SK-N-SH (cell line): ENCODE measurements around the gene SCAND1. TPM values are rescaled to one million over a fixed set of nuclear protein-coding genes. Genes with fewer than 3 reads are reported as not detected.

ENCODE experiments used
- CTCF ChIA-PET: fragments of 300-600, 350-600 bp; formaldehyde crosslinking; extraction: SDS; loops from one replicate; lab custom pipeline; 2021; lab: Yijun Ruan, JAX
- POLR2A ChIA-PET: fragments of 350-600 bp; sonication (Branson Sonifier 250); formaldehyde crosslinking; extraction: SDS; loops from one replicate; lab custom pipeline; 2020; ENCODE audit warnings: antibody characterized with exemption, inconsistent platforms; lab: Yijun Ruan, JAX
- DNase-seq: peaks from one replicate; pipeline ENCODE4 v3.0.0; 2012
- H2AFZ ChIP-seq: fragments of 200-600 bp; sonication (generic); 2 replicates; pipeline ENCODE4 v1.8.1; 2016; ENCODE audit warnings: antibody characterized with exemption, mild to moderate bottlenecking, low read depth
- H3F3A ChIP-seq: fragments of 200-600 bp; sonication (generic); replicated peaks from 2 replicates; pipeline ENCODE3; 2016; ENCODE audit warnings: antibody characterized with exemption, mild to moderate bottlenecking; ENCODE audit not compliant: insufficient read depth
- H3K27ac ChIP-seq, 2 experiments: fragments of 200-500 bp in 1 of 2; fragments of 200-600 bp in 1 of 2; sonication (Bioruptor generic) in 1 of 2; sonication (generic), shearing (Covaris generic) in 1 of 2; 2 replicates each; pipeline versions ENCODE4 v1.5.1 to v1.6.1; 2014 to 2016; ENCODE audit warnings: low read depth in 2 of 2, inconsistent platforms in 1 of 2, low read length in 1 of 2, mild to moderate bottlenecking in 1 of 2, mixed read lengths in 1 of 2
- H3K27me3 ChIP-seq: fragments of 200-600 bp; sonication (generic), shearing (Covaris generic); 2 replicates; pipeline ENCODE4 v1.6.1; 2016; ENCODE audit warnings: mixed run types; ENCODE audit not compliant: insufficient read depth
- H3K36me3 ChIP-seq, 2 experiments: fragments of 200-500 bp in 1 of 2; fragments of 200-600 bp in 1 of 2; sonication (Bioruptor generic) in 1 of 2; sonication (generic) in 1 of 2; replicated peaks in 1 of 2; 2 replicates each; pipeline versions ENCODE3 to v1.5.1; 2014 to 2016; ENCODE audit warnings: low read length in 1 of 2, mild to moderate bottlenecking in 1 of 2; ENCODE audit not compliant: insufficient read depth in 2 of 2, control insufficient read depth in 1 of 2
- H3K4me1 ChIP-seq, 2 experiments: fragments of 200-500 bp in 1 of 2; fragments of 200-600 bp in 1 of 2; sonication (Bioruptor generic) in 1 of 2; sonication (generic), shearing (Covaris generic) in 1 of 2; 2 replicates each; pipeline versions ENCODE4 v1.5.1 to v1.6.1; 2014 to 2016; ENCODE audit warnings: low read depth in 1 of 2, low read length in 1 of 2, mixed run types in 1 of 2; ENCODE audit not compliant: insufficient read depth in 2 of 2, control insufficient read depth in 1 of 2
- H3K4me2 ChIP-seq: fragments of 200-600 bp; sonication (generic), shearing (Covaris generic); 2 replicates; pipeline ENCODE4 v1.6.1; 2017; ENCODE audit warnings: mixed run types
- H3K4me3 ChIP-seq, 2 experiments: fragments of 200-500 bp in 1 of 2; fragments of 200-600 bp in 1 of 2; sonication (Bioruptor generic) in 1 of 2; sonication (generic), shearing (Covaris generic) in 1 of 2; 2 replicates each; pipeline versions ENCODE4 v1.5.1 to v1.8.1; 2014 to 2016; ENCODE audit warnings: low read depth in 2 of 2, inconsistent platforms in 1 of 2, low read length in 1 of 2, mild to moderate bottlenecking in 1 of 2, mixed read lengths in 1 of 2, moderate library complexity in 1 of 2
- H3K79me2 ChIP-seq: fragments of 200-600 bp; sonication (generic); 2 replicates; pipeline ENCODE4 v1.8.1; 2017; ENCODE audit warnings: mild to moderate bottlenecking; ENCODE audit not compliant: insufficient read depth
- H3K9ac ChIP-seq: fragments of 200-600 bp; sonication (generic); 2 replicates; pipeline ENCODE4 v1.6.1; 2017; ENCODE audit warnings: mixed run types
- H3K9me2 ChIP-seq: fragments of 200-600 bp; sonication (generic); 2 replicates; pipeline ENCODE4 v1.6.1; 2017; ENCODE audit warnings: mixed run types
- H3K9me3 ChIP-seq: fragments of 200-600 bp; sonication (generic); 2 replicates; pipeline ENCODE4 v1.6.1; 2017; ENCODE audit warnings: mixed run types, mild to moderate bottlenecking, moderate library complexity
- H4K20me1 ChIP-seq: fragments of 200-600 bp; sonication (generic); 2 replicates; pipeline ENCODE4 v1.6.1; 2017; ENCODE audit warnings: mild to moderate bottlenecking, mixed run types; ENCODE audit not compliant: insufficient read depth
- CHD2 ChIP-seq: fragments of 150-350 bp; IDR thresholded peaks from 2 replicates; pipeline ENCODE4 v1.6.1; 2018; ENCODE audit warnings: low read length; ENCODE audit not compliant: partially characterized antibody
- EZH2phosphoT487 ChIP-seq: fragments of 200-600 bp; sonication (generic); IDR thresholded peaks from 2 replicates; pipeline ENCODE4 v1.6.1; 2017; ENCODE audit warnings: low read depth, mixed run types, mild to moderate bottlenecking, antibody characterized with exemption, moderate library complexity, borderline replicate concordance
- FOXJ3 ChIP-seq: sonication (generic); formaldehyde crosslinking; IDR thresholded peaks from 2 replicates; pipeline ENCODE4 v1.5.1; 2020; ENCODE audit warnings: mild to moderate bottlenecking, missing genetic modification reagents
- GABPA ChIP-seq: IDR thresholded peaks from 2 replicates; pipeline ENCODE4 v1.4.0; 2012; ENCODE audit warnings: low read depth, mild to moderate bottlenecking
- MXI1 ChIP-seq: IDR thresholded peaks from 2 replicates; pipeline ENCODE4 v1.6.1; 2012; ENCODE audit warnings: mild to moderate bottlenecking, low read depth, low read length, improper control_type of control experiment
- NRF1 ChIP-seq: IDR thresholded peaks from 2 replicates; pipeline ENCODE4 v1.6.1; 2012; ENCODE audit warnings: low read depth, mild to moderate bottlenecking, low read length
- PBX3 ChIP-seq: IDR thresholded peaks from 2 replicates; pipeline ENCODE4; 2012
- RCOR1 ChIP-seq: fragments of 150-350 bp; IDR thresholded peaks from 2 replicates; pipeline ENCODE4 v1.6.1; 2017; ENCODE audit warnings: antibody characterized with exemption, low read length
- REST ChIP-seq: IDR thresholded peaks from 2 replicates; pipeline ENCODE4 v1.6.1; 2012; ENCODE audit warnings: mild to moderate bottlenecking, low read depth, low read length, moderate library complexity
- RFX5 ChIP-seq: IDR thresholded peaks from 2 replicates; pipeline ENCODE4 v1.6.1; 2012; ENCODE audit warnings: mild to moderate bottlenecking, improper control_type of control experiment, low read length
- TAF1 ChIP-seq: IDR thresholded peaks from 2 replicates; pipeline ENCODE4 v1.6.1; 2012; ENCODE audit warnings: low read depth, mild to moderate bottlenecking, low read length, moderate library complexity, borderline replicate concordance
- TEAD4 ChIP-seq: IDR thresholded peaks from 2 replicates; pipeline ENCODE4 v1.4.0; 2012; ENCODE audit warnings: mild to moderate bottlenecking, borderline replicate concordance; ENCODE audit not compliant: insufficient read depth
- YY1 ChIP-seq: IDR thresholded peaks from 2 replicates; pipeline ENCODE4 v1.4.0; 2012; ENCODE audit warnings: low read depth, mild to moderate bottlenecking
- ZBTB33 ChIP-seq: IDR thresholded peaks from 2 replicates; pipeline ENCODE4 v1.4.0; 2012; ENCODE audit warnings: low read depth, borderline replicate concordance
- WGBS: methylation state at CpG from one replicate; pipeline ENCODE4 v1.1.6; 2017; ENCODE audit warnings: low lambda C conversion rate; 5-methylcytosine and 5-hydroxymethylcytosine counted together
- polyA plus RNA-seq, 3 experiments: library from polyadenylated mRNA; depleted of rRNA; stranded (reverse); fragments of >200 nt; gene quantifications; 2 replicates each; pipeline ENCODE4 v1.2.3, GENCODE V29; 2012

The SCAND1 gene
- polyA plus RNA-seq, 1 of the 3 experiments (the other 2 are of a cell fraction), result 44.1 TPM

GRCh38 chr20:35909796-35910195, 44.5 kb downstream of the SCAND1 start:
- POLR2A ChIA-PET, result no interaction called here
- peaks cover 0 to 11% of the 10 kb centered on the region in 2 experiments; a peak in 1 of 4 replicates for H3K4me1 ChIP-seq
- no peak for DNase-seq
- no peak overlapping the region for H3K4me3 ChIP-seq
- no peaks in the 10 kb centered on the region for H3K9me3 ChIP-seq
- H3K36me3 ChIP-seq, result peaks cover 16 to 24% of the 10 kb centered on the region in 2 experiments
- 92% methylated on average over 1 of the region's 1 CpG for WGBS
- H2AFZ ChIP-seq, result no peak overlapping the region
- H4K20me1 ChIP-seq, result no peaks in the 10 kb centered on the region
- H3K79me2 ChIP-seq, result peaks cover 7% of the 10 kb centered on the region; the same call in 1 of the 2 replicates
- H3K4me2 ChIP-seq, result no peak overlapping the region
- CTCF ChIA-PET, result interaction anchor here (1.2 kb wide), 1 partner anchor 12 kb away, joined by 3 read pairs; no protein-coding TSS in a partner anchor
- no peak overlapping the region for H3K9ac ChIP-seq
- no peaks in the 10 kb centered on the region for H3K27me3 ChIP-seq
- no peaks in the 10 kb centered on the region for H3K9me2 ChIP-seq
- H3F3A ChIP-seq, result no peaks in the 10 kb centered on the region
- TF ChIP-seq TEAD4 (no peak), MXI1 (no peak), CHD2 (no peak), TAF1 (no peak)
- H3K27ac ChIP-seq, result no peak overlapping the region

- Histone ChIP-seq H3K9me2 (no peaks in the 10 kb centered on the region), H3K4me3 (no peak overlapping the region), H3K4me1 (peaks cover 0 to 11% of the 10 kb centered on the region in 2 experiments; a peak in 1 of 4 replicates), H2AFZ (no peak overlapping the region), H3K27me3 (no peaks in the 10 kb centered on the region), H3K79me2 (peaks cover 7% of the 10 kb centered on the region; the same call in 1 of the 2 replicates), H3K4me2 (no peak overlapping the region), H3K9ac (no peak overlapping the region), H3K9me3 (no peaks in the 10 kb centered on the region), H3K36me3 (peaks cover 11 to 22% of the 10 kb centered on the region in 2 experiments), H4K20me1 (no peaks in the 10 kb centered on the region), H3F3A (no peaks in the 10 kb centered on the region), H3K27ac (no peak overlapping the region)
- no peak for TF ChIP-seq EZH2phosphoT487
- no peak for TF ChIP-seq GABPA
- TF ChIP-seq REST, result no peak
- DNase-seq, result no peak
- WGBS, result 100% methylated on average over 1 of the region's 1 CpG
- ChIA-PET POLR2A (no interaction called here), CTCF (interaction anchor here (1.2 kb wide), 1 partner anchor 11 kb away, joined by 3 read pairs; no protein-coding TSS in a partner anchor)
Measured at GRCh38 chr20:35909176-35909575, 45.1 kb downstream of the SCAND1 start.

- Histone ChIP-seq H3K36me3 (peaks cover 3 to 11% of the 10 kb centered on the region in 2 experiments), H4K20me1 (no peaks in the 10 kb centered on the region), H3K4me1 (peaks cover 0 to 14% of the 10 kb centered on the region in 2 experiments; a peak in 1 of 4 replicates), H3K9ac (no peak overlapping the region), H3K79me2 (peaks cover 13% of the 10 kb centered on the region; the same call in 1 of the 2 replicates), H3K9me2 (no peaks in the 10 kb centered on the region), H3K27ac (no peak overlapping the region), H3K27me3 (no peaks in the 10 kb centered on the region), H3K4me2 (no peak overlapping the region), H3K4me3 (no peak overlapping the region), H3K9me3 (no peaks in the 10 kb centered on the region), H2AFZ (no peak overlapping the region), H3F3A (no peaks in the 10 kb centered on the region)
- CTCF ChIA-PET, result interaction anchor here (1.0 kb wide), 1 partner anchor 39 kb away, joined by 5 read pairs; no protein-coding TSS in a partner anchor
- TF ChIP-seq RFX5 (no peak), ZBTB33 (no peak), NRF1 (no peak), PBX3 (no peak), FOXJ3 (CRISPR knock-in tag) (no peak), EZH2phosphoT487 (no peak), RCOR1 (no peak), YY1 (no peak)
- POLR2A ChIA-PET, result no interaction called here
- no peak for DNase-seq
Measured at GRCh38 chr20:35908007-35908406, 46.3 kb downstream of the SCAND1 start.
